SK-N-MC (cell line): ENCODE measurements around the gene RTP3.

Experiments
- DNase-seq: peaks from one replicate; pipeline ENCODE4 v3.0.0-alpha.2; 2011; ENCODE audit warnings: low read depth, low spot score
- H3K27ac ChIP-seq: fragments of 200-600 bp; sonication (generic); 2 replicates; pipeline ENCODE4 v1.5.1; 2016; ENCODE audit warnings: mixed run types
- H3K36me3 ChIP-seq: fragments of 200-600 bp; sonication (generic); 2 replicates; pipeline ENCODE4 v1.6.1; 2017; ENCODE audit warnings: antibody characterized with exemption, low read length, mixed read lengths; ENCODE audit not compliant: insufficient read depth
- H3K4me3 ChIP-seq: fragments of 200-600 bp; sonication (generic); 2 replicates; pipeline ENCODE4 v1.5.1; 2016
- H3K9ac ChIP-seq: fragments of 200-600 bp; sonication (generic); 2 replicates; pipeline ENCODE4 v1.8.0; 2017; ENCODE audit warnings: mixed run types, mixed read lengths; ENCODE audit not compliant: insufficient read length
- H3K9me3 ChIP-seq: fragments of 200-600 bp; sonication (generic); 2 replicates; pipeline ENCODE4 v1.6.1; 2017; ENCODE audit warnings: low read depth, mild to moderate bottlenecking, antibody characterized with exemption, low read length, moderate library complexity, mixed read lengths
- EZH2 ChIP-seq: fragments of 200-600 bp; sonication (generic); IDR thresholded peaks from one replicate; pipeline ENCODE4 v1.6.1; 2017; ENCODE audit warnings: antibody characterized with exemption
- FOXP2 ChIP-seq: optimal IDR thresholded peaks from 2 replicates; pipeline ENCODE3; 2011; ENCODE audit warnings: mild to moderate bottlenecking, moderate library complexity; ENCODE audit not compliant: insufficient read depth; ENCODE audit errors: extremely low read length, control extremely low read depth
- POLR2AphosphoS5 ChIP-seq: IDR thresholded peaks from 2 replicates; pipeline ENCODE4 v1.6.1; 2012; ENCODE audit warnings: mild to moderate bottlenecking, low read depth, low read length, borderline replicate concordance

RTP3 gene

DNA sequence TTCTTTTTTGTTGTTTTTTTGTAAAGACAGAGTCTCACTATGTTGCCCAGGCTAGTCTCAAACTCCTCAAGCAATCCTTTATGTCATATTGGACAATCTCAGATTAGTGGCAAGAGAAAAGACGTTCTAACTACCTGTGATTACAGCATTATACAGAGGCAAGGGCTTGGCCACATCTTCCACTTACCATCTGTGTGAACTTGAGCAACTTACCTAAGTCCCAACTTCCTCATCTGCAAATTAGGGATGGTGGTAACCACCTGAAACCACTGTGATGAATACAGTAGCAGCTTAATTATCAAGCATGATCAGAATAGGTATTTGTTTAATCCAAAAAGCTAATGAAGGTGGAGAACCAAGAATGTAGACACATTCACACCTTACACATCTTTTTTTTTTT, 52.2 kb downstream of the RTP3 start:
- Histone ChIP-seq H3K27ac (no peak overlapping the region), H3K9ac (no peak overlapping the region), H3K4me3 (no peak overlapping the region), H3K9me3 (no peaks in the 10 kb centered on the region), H3K36me3 (no peaks in the 10 kb centered on the region)
- no peak for DNase-seq
- TF ChIP-seq EZH2 (no peak), FOXP2 (no peak), POLR2AphosphoS5 (no peak)
